MCF 10A (cell line): ENCODE results near the gene MEST. TPM values are rescaled to one million over a fixed set of nuclear protein-coding genes. Genes with fewer than 3 reads are reported as not detected.
"Not testable (repeated sequence)": the region's sequence is repeated elsewhere in the genome, so short reads cannot be mapped to it uniquely, and the experiment has no call there.

Source experiments
- BruUV-seq: library from RNA; stranded (reverse); fragments of 400-500 nt; replicated peaks from 2 replicates; lab custom pipeline; 2021; lab: Mats Ljungman, UMichigan
- CTCF ChIA-PET: fragments of 300-600 bp; sonication (Branson Sonifier 250); formaldehyde crosslinking; extraction: SDS; loops from one replicate; lab custom pipeline; 2021; ENCODE audit warnings: antibody characterized with exemption, inconsistent platforms; lab: Yijun Ruan, JAX
- POLR2A ChIA-PET: fragments of 300-600, 350-650 bp; sonication (Branson Sonifier 250); formaldehyde crosslinking; extraction: SDS; loops from one replicate; lab custom pipeline; 2020; ENCODE audit warnings: antibody characterized with exemption, inconsistent platforms; lab: Yijun Ruan, JAX
- DNase-seq: peaks from one replicate; pipeline ENCODE4 v3.0.0-alpha.2; 2018; ENCODE audit not compliant: unreplicated experiment
- H3K27ac Mint-ChIP-seq: one replicate; pipeline ENCODE4 v1.8.0; 2022; ENCODE audit warnings: mild to moderate bottlenecking, low read depth, mixed read lengths; ENCODE audit not compliant: unreplicated experiment
- H3K27me3 Mint-ChIP-seq: one replicate; pipeline ENCODE4 v1.8.0; 2022; ENCODE audit warnings: mixed read lengths; ENCODE audit not compliant: insufficient read depth, unreplicated experiment
- H3K36me3 Mint-ChIP-seq: one replicate; pipeline ENCODE4 v1.8.0; 2022; ENCODE audit warnings: mild to moderate bottlenecking, moderate library complexity, mixed read lengths; ENCODE audit not compliant: insufficient read depth, unreplicated experiment
- H3K4me1 Mint-ChIP-seq: one replicate; pipeline ENCODE4 v1.8.0; 2022; ENCODE audit warnings: mixed read lengths; ENCODE audit not compliant: insufficient read depth, unreplicated experiment
- H3K4me3 Mint-ChIP-seq: one replicate; pipeline ENCODE4 v1.8.0; 2022; ENCODE audit warnings: mild to moderate bottlenecking, moderate library complexity, mixed read lengths; ENCODE audit not compliant: unreplicated experiment
- H3K9me3 Mint-ChIP-seq: one replicate; pipeline ENCODE4 v1.8.0; 2022; ENCODE audit warnings: mixed read lengths; ENCODE audit not compliant: unreplicated experiment
- CTCF ChIP-seq: fragments of 200-600 bp; IDR thresholded peaks from one replicate; pipeline ENCODE4 v1.8.0; 2022; ENCODE audit warnings: antibody characterized with exemption, mild to moderate bottlenecking; ENCODE audit not compliant: unreplicated experiment
- intact Hi-C: fragments of 100-400 bp; cut with micrococcal nuclease; formaldehyde crosslinking; loops from 2 replicates; pipeline ENCODE4 v1.14.1; 2022
- total RNA-seq: library from RNA; stranded (reverse); gene quantifications from 2 replicates; pipeline ENCODE4 v1.2.3, GENCODE V29; 2022

The MEST gene
- total RNA-seq, 1 experiment from 2014 or later, result 39.0 TPM

GRCh38 chr7:130505753-130506152, 13.9 kb downstream of the MEST start:
- no peak overlapping the region for H3K27ac Mint-ChIP-seq
- H3K36me3 Mint-ChIP-seq, result peaks cover 47% of the 10 kb centered on the region
- H3K9me3 Mint-ChIP-seq, result no peaks in the 10 kb centered on the region
- no peaks in the 10 kb centered on the region for H3K27me3 Mint-ChIP-seq
- intact Hi-C loops, result no loop called here
- H3K4me1 Mint-ChIP-seq, result no peaks in the 10 kb centered on the region
- DNase-seq, result no peak
- TF ChIP-seq CTCF, result no peak
- CTCF ChIA-PET, result interaction anchor here (1.0 kb wide), 1 partner anchor 170 kb away, joined by 3 read pairs; no protein-coding TSS in a partner anchor
- H3K4me3 Mint-ChIP-seq, result no peak overlapping the region
- TSS peak; percentile 37 for BruUV-seq
- POLR2A ChIA-PET, result interaction anchor here (1.3 kb wide), 1 partner anchor 16 kb away, joined by 3 read pairs; no protein-coding TSS in a partner anchor

- no peaks in the 10 kb centered on the region for H3K27me3 Mint-ChIP-seq
- POLR2A ChIA-PET, result interaction anchor here (0.7 to 0.9 kb wide), 2 partner anchors 19 to 694 kb away, joined by 3 to 4 read pairs; no protein-coding TSS in a partner anchor
- CTCF ChIA-PET, result no interaction called here
Measured at GRCh38 chr7:130506358-130506757, 14.5 kb downstream of the MEST start.

GRCh38 chr7:130512038-130512437, 20.2 kb downstream of the MEST start:
- H3K27ac Mint-ChIP-seq, H3K36me3 Mint-ChIP-seq, H3K27me3 Mint-ChIP-seq, DNase-seq, POLR2A ChIA-PET, H3K4me3 Mint-ChIP-seq, intact Hi-C loops, H3K9me3 Mint-ChIP-seq, H3K4me1 Mint-ChIP-seq, BruUV-seq: not testable (repeated sequence)
- CTCF ChIA-PET, result interaction anchor here (0.7 kb wide), 1 partner anchor 256 kb away, joined by 5 read pairs; no protein-coding TSS in a partner anchor

More at GRCh38 chr7:130506358-130506757, 14.5 kb downstream of the MEST start:
- H3K36me3 Mint-ChIP-seq, result peaks cover 44% of the 10 kb centered on the region
- H3K27ac Mint-ChIP-seq, result no peak overlapping the region
- H3K4me1 Mint-ChIP-seq, result no peaks in the 10 kb centered on the region
- DNase-seq, result no peak
- intact Hi-C loops, result no loop called here
- TSS peak; percentile 60 for BruUV-seq
- no peak overlapping the region for H3K4me3 Mint-ChIP-seq
- no peak for TF ChIP-seq CTCF
- no peaks in the 10 kb centered on the region for H3K9me3 Mint-ChIP-seq

GRCh38 chr7:130513447-130513846, 21.6 kb downstream of the MEST start:
- POLR2A ChIA-PET, result no interaction called here
- no peak for TF ChIP-seq CTCF
- CTCF ChIA-PET, result interaction anchor here (0.6 kb wide), 1 partner anchor 249 kb away, joined by 5 read pairs; no protein-coding TSS in a partner anchor
- Mint-ChIP-seq H3K27ac (no peak overlapping the region), H3K9me3 (no peaks in the 10 kb centered on the region), H3K27me3 (no peaks in the 10 kb centered on the region), H3K4me1 (no peaks in the 10 kb centered on the region), H3K36me3 (no peaks in the 10 kb centered on the region), H3K4me3 (no peak overlapping the region)
- BruUV-seq, result no TSS peak
- intact Hi-C loops, result no loop called here
- DNase-seq, result no peak
